Stimulated activated CD4-positive, alpha-beta T cell treated with anti-CD3 and anti-CD28 coated beads, TNF-alpha, amount 100 ng/mL, for 24 hours (primary cell): ENCODE results near the gene SLC39A9.

Source experiments
- DNase-seq, 3 experiments: peaks; one replicate each; pipeline ENCODE4 v3.0.0-alpha.2; 2020; ENCODE audit warnings: low read depth in 3 of 3

The SLC39A9 gene

DNA sequence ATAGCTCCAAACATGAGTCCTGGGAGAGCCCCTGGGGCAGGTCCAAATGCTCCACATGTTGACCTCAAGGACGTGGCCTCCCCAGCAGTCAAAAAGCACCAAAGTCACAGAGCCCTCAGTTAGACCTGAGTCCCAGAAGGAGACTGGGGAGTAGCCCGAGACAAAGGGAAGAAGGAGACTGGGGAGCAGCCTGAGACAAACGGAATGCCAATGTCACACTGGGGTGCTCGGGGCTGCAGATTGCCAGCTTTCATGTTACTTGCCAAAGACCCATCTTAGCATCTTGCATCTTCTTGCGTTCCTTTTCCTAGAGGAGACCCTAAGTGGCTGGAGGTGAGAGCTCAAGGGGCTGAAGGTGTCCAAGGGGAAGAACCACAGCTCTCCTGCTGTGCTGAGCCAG is 100.9 kb downstream of the SLC39A9 start:
- DNase-seq: no peak

DNA sequence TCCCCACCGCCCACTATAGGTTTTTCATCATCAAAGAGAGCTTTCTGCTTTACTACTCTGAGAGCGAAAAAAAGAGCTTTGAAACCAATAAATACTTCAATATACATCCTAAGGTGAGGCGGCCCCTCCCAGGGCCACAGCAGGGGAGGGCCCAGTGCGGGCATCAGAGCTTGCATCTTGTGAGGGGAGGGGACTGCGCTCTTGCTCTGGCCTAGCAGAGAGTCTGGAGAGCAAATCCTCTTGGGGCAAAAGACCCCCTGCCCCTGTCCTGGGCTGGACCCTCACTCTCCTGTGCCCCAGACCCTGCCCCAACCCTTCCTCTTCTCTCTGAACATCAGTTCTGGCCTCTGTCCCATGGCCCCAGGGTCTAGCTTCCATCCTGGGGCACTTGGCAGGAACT is 101.6 kb downstream of the SLC39A9 start:
- no peak for DNase-seq

- no peak for DNase-seq
These were observed 102.2 kb downstream of the SLC39A9 start for GRCh38 chr14:69500736-69501135.

DNA sequence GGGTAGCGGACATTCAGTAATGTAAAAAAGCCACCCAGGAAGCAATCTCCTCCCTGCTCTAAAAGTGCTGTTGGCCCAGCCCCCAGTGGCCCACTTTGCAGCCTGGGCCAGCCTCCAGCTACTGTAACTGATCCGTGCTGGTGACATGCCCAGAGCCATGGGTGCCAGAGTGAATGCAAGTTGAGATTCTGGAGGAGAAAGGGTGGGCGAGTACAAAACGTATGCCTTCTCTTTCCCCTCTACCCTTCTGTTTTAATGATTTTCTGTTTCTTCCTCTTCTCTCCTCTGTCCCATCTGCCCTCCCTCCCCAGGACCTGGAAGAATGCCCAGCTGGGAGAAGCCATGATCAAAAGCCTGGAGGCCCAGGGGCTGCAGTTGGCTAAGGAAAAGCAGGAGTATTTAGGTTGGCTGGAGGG is 102.9 kb downstream of the SLC39A9 start:
- DNase-seq: no peak

GRCh38 chr14:69504775-69505174 is 106.3 kb downstream of the SLC39A9 start:
- DNase-seq: no peak

GRCh38 chr14:69505338-69506240 is 107.1 kb downstream of the SLC39A9 start:
- DNase-seq: no peak

GRCh38 chr14:69506241-69506595 is 107.7 kb downstream of the SLC39A9 start:
- no peak for DNase-seq
